ENCODE measurements around the gene STUM. TPM values are rescaled to one million over a fixed set of nuclear protein-coding genes. Genes with fewer than 3 reads are reported as not detected.

The STUM gene
- polyA plus RNA-seq, 1 donor (not counting 4 experiments of a cell fraction or from before 2014, with no cell fraction given), result 0.01 TPM

DNA sequence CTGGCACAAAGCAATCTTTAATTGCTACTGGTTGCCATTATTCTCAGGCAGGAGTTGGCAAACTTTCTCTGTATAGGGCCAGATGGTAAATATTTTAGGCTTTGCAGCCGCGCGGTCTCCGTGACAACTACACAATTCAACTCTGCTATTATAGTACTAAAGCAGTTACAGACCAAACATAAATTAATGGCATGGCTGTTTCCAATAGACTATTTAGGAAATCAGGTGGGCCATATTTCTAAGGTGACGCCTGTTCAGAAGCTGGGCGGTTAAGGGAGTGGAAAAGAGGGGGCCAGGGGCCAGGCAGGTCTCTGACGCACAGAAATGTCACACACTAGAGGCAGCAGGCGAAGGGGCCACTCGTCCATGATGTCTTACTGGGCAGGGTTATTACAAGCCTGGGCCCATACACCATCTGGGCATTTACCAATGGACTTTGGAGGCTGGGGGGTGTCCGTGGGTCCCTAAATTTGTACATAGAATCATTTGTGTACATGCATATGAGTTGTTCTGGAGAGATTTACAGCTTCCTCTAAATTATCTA is 80.1 kb downstream of the STUM start:
- Histone ChIP-seq H3K36me3 (ENCODE audit: control insufficient read depth in 2 of 2, extremely low read depth in 1 of 2, insufficient read depth in 2 of 2, low read length in 2 of 2) (no peaks in the 10 kb centered on the region), H3K27me3 (ENCODE audit: control insufficient read depth, extremely low read depth, insufficient read depth, low read length) (no peaks in the 10 kb centered on the region), H3K9me1 (ENCODE audit: control insufficient read depth, extremely low read depth, insufficient read depth, low read length) (no peaks in the 10 kb centered on the region), H3K4me2 (ENCODE audit: control insufficient read depth, extremely low read depth, insufficient read depth, low read depth, low read length) (no peak overlapping the region), H3K27ac (ENCODE audit: control insufficient read depth, insufficient read depth, low read length) (no peak overlapping the region), H4K20me1 (ENCODE audit: control insufficient read depth, extremely low read depth, insufficient read depth, low read length) (no peaks in the 10 kb centered on the region), H3K79me2 (ENCODE audit: control insufficient read depth, insufficient read depth, low read length) (no peaks in the 10 kb centered on the region), H3K9me3 (ENCODE audit: control insufficient read depth, low read depth, low read length) (no peaks in the 10 kb centered on the region), H2AFZ (ENCODE audit: control insufficient read depth, low read length) (no peak overlapping the region), H3K4me3 (ENCODE audit: control insufficient read depth in 2 of 3, extremely low read depth in 1 of 3, insufficient read depth in 2 of 3, low read depth in 1 of 3, low read length in 3 of 3) (no peak overlapping the region), H3K9ac (ENCODE audit: control insufficient read depth, extremely low read depth, insufficient read depth, low read length) (no peak overlapping the region), H3K4me1 (ENCODE audit: control insufficient read depth, extremely low read depth, insufficient read depth, low read length) (peaks cover 11% of the 10 kb centered on the region)
- no peak for TF ChIP-seq EZH2 (IDR thresholded peaks at IDR 0.05; ENCODE audit: low read length)
- TF ChIP-seq, protein P1, sequence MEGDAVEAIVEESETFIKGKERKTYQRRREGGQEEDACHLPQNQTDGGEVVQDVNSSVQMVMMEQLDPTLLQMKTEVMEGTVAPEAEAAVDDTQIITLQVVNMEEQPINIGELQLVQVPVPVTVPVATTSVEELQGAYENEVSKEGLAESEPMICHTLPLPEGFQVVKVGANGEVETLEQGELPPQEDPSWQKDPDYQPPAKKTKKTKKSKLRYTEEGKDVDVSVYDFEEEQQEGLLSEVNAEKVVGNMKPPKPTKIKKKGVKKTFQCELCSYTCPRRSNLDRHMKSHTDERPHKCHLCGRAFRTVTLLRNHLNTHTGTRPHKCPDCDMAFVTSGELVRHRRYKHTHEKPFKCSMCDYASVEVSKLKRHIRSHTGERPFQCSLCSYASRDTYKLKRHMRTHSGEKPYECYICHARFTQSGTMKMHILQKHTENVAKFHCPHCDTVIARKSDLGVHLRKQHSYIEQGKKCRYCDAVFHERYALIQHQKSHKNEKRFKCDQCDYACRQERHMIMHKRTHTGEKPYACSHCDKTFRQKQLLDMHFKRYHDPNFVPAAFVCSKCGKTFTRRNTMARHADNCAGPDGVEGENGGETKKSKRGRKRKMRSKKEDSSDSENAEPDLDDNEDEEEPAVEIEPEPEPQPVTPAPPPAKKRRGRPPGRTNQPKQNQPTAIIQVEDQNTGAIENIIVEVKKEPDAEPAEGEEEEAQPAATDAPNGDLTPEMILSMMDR (optimal IDR thresholded peaks at IDR 0.05 in 1 of 3, IDR thresholded peaks at IDR 0.05 in 1 of 3, conservative IDR thresholded peaks at IDR 0.05 in 1 of 3; ENCODE audit: extremely low read depth in 1 of 3, insufficient read depth in 2 of 3, low read length in 3 of 3), result no peak
- dilution Hi-C loops (cut with MboI; ENCODE audit: extremely low pct_ligation_motif_present, low sequenced_read_pairs), result no loop called here
- no peak for FAIRE-seq
- DNase-seq (ENCODE audit: low read depth, low spot score), result no peak

DNA sequence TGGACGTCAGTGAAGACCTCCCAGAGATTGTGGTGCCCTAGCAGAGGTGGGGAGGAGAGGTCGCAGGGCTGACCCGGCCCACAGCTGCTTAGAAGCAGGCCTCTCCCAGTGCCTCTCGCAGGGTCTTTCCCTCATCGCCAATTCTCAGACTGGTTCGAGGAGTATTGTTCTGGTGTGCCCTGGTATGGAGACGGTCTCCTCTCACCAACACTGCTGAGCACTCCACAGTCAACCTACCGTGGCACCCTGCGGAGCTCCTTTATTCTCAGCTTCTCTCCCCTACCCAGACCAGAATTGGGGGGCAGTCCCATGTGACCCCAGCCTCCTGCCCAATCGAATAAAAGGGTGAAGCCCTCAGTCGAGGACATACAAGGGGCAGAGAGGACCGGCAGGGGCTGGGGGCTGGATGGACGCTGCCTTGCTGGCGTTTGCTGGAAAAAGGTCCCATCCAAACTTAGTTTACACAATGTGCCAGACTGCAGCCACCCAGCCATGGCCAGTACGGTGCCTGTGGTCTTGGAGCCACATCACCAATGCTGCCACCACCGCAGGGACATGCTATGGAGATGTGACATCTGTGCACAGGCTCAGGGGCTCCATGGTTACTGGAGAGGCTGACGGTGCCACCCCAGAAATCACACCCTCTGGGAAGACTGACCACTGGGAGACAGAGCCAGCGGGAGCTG is 80.8 kb downstream of the STUM start:
- no peak overlapping the region for H3K27ac ChIP-seq (ENCODE audit: control insufficient read depth, insufficient read depth, low read length)
- no peaks in the 10 kb centered on the region for H3K79me2 ChIP-seq (ENCODE audit: control insufficient read depth, insufficient read depth, low read length)
- no peak for TF ChIP-seq EZH2 (IDR thresholded peaks at IDR 0.05; ENCODE audit: low read length)
- TF ChIP-seq, protein P1 (optimal IDR thresholded peaks at IDR 0.05 in 1 of 3, IDR thresholded peaks at IDR 0.05 in 1 of 3, conservative IDR thresholded peaks at IDR 0.05 in 1 of 3; ENCODE audit: extremely low read depth in 1 of 3, insufficient read depth in 2 of 3, low read length in 3 of 3), result no peak
- no peaks in the 10 kb centered on the region for H3K9me1 ChIP-seq (ENCODE audit: control insufficient read depth, extremely low read depth, insufficient read depth, low read length)
- dilution Hi-C loops (cut with MboI; ENCODE audit: extremely low pct_ligation_motif_present, low sequenced_read_pairs), result no loop called here
- no peak overlapping the region for H3K9ac ChIP-seq (ENCODE audit: control insufficient read depth, extremely low read depth, insufficient read depth, low read length)
- FAIRE-seq (no peak), DNase-seq (ENCODE audit: low read depth, low spot score) (no peak)
- H3K4me2 ChIP-seq (ENCODE audit: control insufficient read depth, extremely low read depth, insufficient read depth, low read depth, low read length), result no peak overlapping the region
- no peaks in the 10 kb centered on the region for H4K20me1 ChIP-seq (ENCODE audit: control insufficient read depth, extremely low read depth, insufficient read depth, low read length)
- H3K27me3 ChIP-seq (ENCODE audit: control insufficient read depth, extremely low read depth, insufficient read depth, low read length), result no peaks in the 10 kb centered on the region
- no peak overlapping the region for H2AFZ ChIP-seq (ENCODE audit: control insufficient read depth, low read length)
- H3K9me3 ChIP-seq (ENCODE audit: control insufficient read depth, low read depth, low read length), result no peaks in the 10 kb centered on the region
- H3K4me1 ChIP-seq (ENCODE audit: control insufficient read depth, extremely low read depth, insufficient read depth, low read length), result peaks cover 10% of the 10 kb centered on the region
- no peaks in the 10 kb centered on the region for H3K36me3 ChIP-seq (ENCODE audit: control insufficient read depth in 2 of 2, extremely low read depth in 1 of 2, insufficient read depth in 2 of 2, low read length in 2 of 2)
- no peak overlapping the region for H3K4me3 ChIP-seq (ENCODE audit: control insufficient read depth in 2 of 3, extremely low read depth in 1 of 3, insufficient read depth in 2 of 3, low read depth in 1 of 3, low read length in 3 of 3)

Measured in keratinocyte (primary cell).